NT2/D1 (cell line): ENCODE data around the gene MEX3A.

Experiments used
- SUZ12 ChIP-seq: IDR thresholded peaks from 2 replicates; pipeline ENCODE4 v1.6.1; 2011; ENCODE audit not compliant: insufficient read length, insufficient read depth; ENCODE audit errors: extremely low read depth
- YY1 ChIP-seq: IDR thresholded peaks from 2 replicates; pipeline ENCODE4 v1.6.1; 2011; ENCODE audit not compliant: insufficient read length, insufficient read depth
- ZNF274 ChIP-seq: IDR thresholded peaks from 2 replicates; pipeline ENCODE4 v1.6.1; 2011; ENCODE audit warnings: mild to moderate bottlenecking, low read depth, low read length

GRCh38 chr1:156130578-156130942 lies 48.3 kb upstream of the MEX3A start:
- TF ChIP-seq YY1 (no peak), ZNF274 (no peak), SUZ12 (no peak)
